HepG2 (cell line): ENCODE data around the gene KHK. TPM values are rescaled to one million over a fixed set of nuclear protein-coding genes. Genes with fewer than 3 reads are reported as not detected.

Source experiments
- CBX5 ChIP-seq: sonication (generic); formaldehyde crosslinking; IDR thresholded peaks from 2 replicates; pipeline ENCODE4 v1.4.0; 2020; ENCODE audit warnings: missing genetic modification reagents, borderline replicate concordance
- ELF1 ChIP-seq: sonication (generic); formaldehyde crosslinking; IDR thresholded peaks from 2 replicates; pipeline ENCODE4 v1.4.0; 2020; ENCODE audit warnings: missing genetic modification reagents
- PHB2 ChIP-seq: fragments of 450-650 bp; IDR thresholded peaks from 2 replicates; pipeline ENCODE4 v1.6.1; 2018; ENCODE audit not compliant: partially characterized antibody
- SMARCE1 ChIP-seq: fragments of 450-650 bp; IDR thresholded peaks from 2 replicates; pipeline ENCODE4 v1.6.1; 2017; ENCODE audit warnings: borderline replicate concordance
- SNAI1 ChIP-seq: sonication (generic); formaldehyde crosslinking; IDR thresholded peaks from 2 replicates; pipeline ENCODE4 v1.5.0; 2020; ENCODE audit warnings: mild to moderate bottlenecking, missing genetic modification reagents, borderline replicate concordance
- SRSF4 ChIP-seq: fragments of 200-400 bp; formaldehyde crosslinking; IDR thresholded peaks from one replicate; pipeline ENCODE4 v1.6.1; 2018; ENCODE audit warnings: mild to moderate bottlenecking, low read depth, low read length, moderate library complexity; ENCODE audit not compliant: poor library complexity, severe bottlenecking
- ZFAT ChIP-seq: sonication (generic); formaldehyde crosslinking; conservative IDR thresholded peaks from 2 replicates; pipeline ENCODE4 v1.8.1; 2023; ENCODE audit warnings: missing genetic modification reagents, inconsistent platforms
- ZNF224 ChIP-seq: sonication (generic); formaldehyde crosslinking; IDR thresholded peaks from 2 replicates; pipeline ENCODE4 v1.5.0; 2020; ENCODE audit warnings: mild to moderate bottlenecking, missing genetic modification reagents
- ZNF276 ChIP-seq: sonication (generic); formaldehyde crosslinking; IDR thresholded peaks from 2 replicates; pipeline ENCODE4 v1.4.0; 2020; ENCODE audit warnings: mild to moderate bottlenecking, low read depth, missing genetic modification reagents
- ZNF354B ChIP-seq: sonication (generic); formaldehyde crosslinking; IDR thresholded peaks from 2 replicates; pipeline ENCODE4 v1.8.0; 2022; ENCODE audit warnings: mild to moderate bottlenecking, missing genetic modification reagents
- ZNF607 ChIP-seq: sonication (generic); formaldehyde crosslinking; IDR thresholded peaks from 2 replicates; pipeline ENCODE4 v1.5.1; 2020; ENCODE audit warnings: missing genetic modification reagents, mild to moderate bottlenecking, borderline replicate concordance
- ZNF7 ChIP-seq: IDR thresholded peaks from 2 replicates; pipeline ENCODE4 v1.6.1; 2016; ENCODE audit warnings: missing biosample characterization, missing genetic modification reagents
- ZNF841 ChIP-seq: sonication (generic); formaldehyde crosslinking; IDR thresholded peaks from 2 replicates; pipeline ENCODE4 v1.8.1; 2023; ENCODE audit warnings: missing genetic modification reagents, borderline replicate concordance
- polyA plus RNA-seq, 8 experiments: library from polyadenylated mRNA; depleted of rRNA in 3 of 8; stranded (reverse) in 7 of 8; unstranded in 1 of 8; fragments of >200 nt; fragmentation: Illumina TruSeq in 4 of 8; extraction: Trizol in 4 of 8; gene quantifications; 2 replicates each; pipeline versions ENCODE4 v1.2.1 to v1.2.3, GENCODE V29; 2011 to 2016; ENCODE audit warnings: low read depth in 4 of 8, missing spikeins in 1 of 8, mixed read lengths in 1 of 8; ENCODE audit not compliant: insufficient read depth in 1 of 8
- total RNA-seq, 5 experiments: library from RNA; depleted of rRNA; stranded (reverse); fragments of >200 nt; fragmentation: Illumina TruSeq; extraction: Trizol; gene quantifications; 2 replicates each; pipeline ENCODE4 v1.2.3, GENCODE V29; 2016; ENCODE audit warnings: low read depth in 1 of 5
- TF ChIP-seq, protein P1 (sequence below): sonication (generic); formaldehyde crosslinking; IDR thresholded peaks from 2 replicates; pipeline ENCODE4 v1.5.0; 2020; ENCODE audit warnings: missing genetic modification reagents, mild to moderate bottlenecking, borderline replicate concordance
- TF ChIP-seq, protein P2 (sequence below): sonication (generic); formaldehyde crosslinking; IDR thresholded peaks from 2 replicates; pipeline ENCODE4 v1.8.1; 2023; ENCODE audit warnings: mild to moderate bottlenecking, missing genetic modification reagents, borderline replicate concordance
- TF ChIP-seq, protein P3 (sequence below): sonication (generic); formaldehyde crosslinking; IDR thresholded peaks from 2 replicates; pipeline ENCODE4 v1.4.0; 2020; ENCODE audit warnings: missing genetic modification reagents
- TF ChIP-seq, protein P4 (sequence below): fragments of 450-650 bp; IDR thresholded peaks from 2 replicates; pipeline ENCODE4 v1.6.1; 2017
- TF ChIP-seq, protein P5 (sequence below): IDR thresholded peaks from 2 replicates; pipeline ENCODE4 v1.6.1; 2016; ENCODE audit warnings: low read depth, missing genetic modification reagents, missing compliant biosample characterization

KHK gene
- total and polyA plus RNA-seq, 2 of the 13 experiments (the other 11 are each of a cell fraction or from before 2014, with no cell fraction given): 40.9 to 99.2 TPM

GRCh38 chr2:27078267-27079194 lies 8.0 kb upstream of the KHK start, which contains the start of gene EMILIN1 (continued):
- no peak for TF ChIP-seq CBX5 (CRISPR knock-in tag)
- TF ChIP-seq ZNF276 (CRISPR knock-in tag): no peak
- no peak for TF ChIP-seq ZNF224 (CRISPR knock-in tag)
- TF ChIP-seq, protein P1, sequence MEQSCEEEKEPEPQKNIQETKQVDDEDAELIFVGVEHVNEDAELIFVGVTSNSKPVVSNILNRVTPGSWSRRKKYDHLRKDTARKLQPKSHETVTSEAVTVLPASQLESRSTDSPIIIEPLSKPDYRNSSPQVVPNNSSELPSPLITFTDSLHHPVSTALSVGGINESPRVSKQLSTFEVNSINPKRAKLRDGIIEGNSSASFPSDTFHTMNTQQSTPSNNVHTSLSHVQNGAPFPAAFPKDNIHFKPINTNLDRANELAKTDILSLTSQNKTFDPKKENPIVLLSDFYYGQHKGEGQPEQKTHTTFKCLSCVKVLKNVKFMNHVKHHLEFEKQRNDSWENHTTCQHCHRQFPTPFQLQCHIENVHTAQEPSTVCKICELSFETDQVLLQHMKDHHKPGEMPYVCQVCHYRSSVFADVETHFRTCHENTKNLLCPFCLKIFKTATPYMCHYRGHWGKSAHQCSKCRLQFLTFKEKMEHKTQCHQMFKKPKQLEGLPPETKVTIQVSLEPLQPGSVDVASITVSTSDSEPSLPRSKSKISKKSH (CRISPR knock-in tag): no peak
- TF ChIP-seq, protein P2, sequence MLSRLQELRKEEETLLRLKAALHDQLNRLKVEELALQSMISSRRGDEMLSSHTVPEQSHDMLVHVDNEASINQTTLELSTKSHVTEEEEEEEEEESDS (CRISPR knock-in tag): no peak
- no peak for TF ChIP-seq ELF1 (CRISPR knock-in tag)
- TF ChIP-seq ZNF841 (CRISPR knock-in tag): no peak
- TF ChIP-seq ZNF607 (CRISPR knock-in tag): no peak
- TF ChIP-seq, protein P3, sequence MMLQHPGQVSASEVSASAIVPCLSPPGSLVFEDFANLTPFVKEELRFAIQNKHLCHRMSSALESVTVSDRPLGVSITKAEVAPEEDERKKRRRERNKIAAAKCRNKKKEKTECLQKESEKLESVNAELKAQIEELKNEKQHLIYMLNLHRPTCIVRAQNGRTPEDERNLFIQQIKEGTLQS (CRISPR knock-in tag): no peak
- TF ChIP-seq, protein P4, sequence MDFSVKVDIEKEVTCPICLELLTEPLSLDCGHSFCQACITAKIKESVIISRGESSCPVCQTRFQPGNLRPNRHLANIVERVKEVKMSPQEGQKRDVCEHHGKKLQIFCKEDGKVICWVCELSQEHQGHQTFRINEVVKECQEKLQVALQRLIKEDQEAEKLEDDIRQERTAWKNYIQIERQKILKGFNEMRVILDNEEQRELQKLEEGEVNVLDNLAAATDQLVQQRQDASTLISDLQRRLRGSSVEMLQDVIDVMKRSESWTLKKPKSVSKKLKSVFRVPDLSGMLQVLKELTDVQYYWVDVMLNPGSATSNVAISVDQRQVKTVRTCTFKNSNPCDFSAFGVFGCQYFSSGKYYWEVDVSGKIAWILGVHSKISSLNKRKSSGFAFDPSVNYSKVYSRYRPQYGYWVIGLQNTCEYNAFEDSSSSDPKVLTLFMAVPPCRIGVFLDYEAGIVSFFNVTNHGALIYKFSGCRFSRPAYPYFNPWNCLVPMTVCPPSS: no peak
- no peak for TF ChIP-seq SMARCE1
- TF ChIP-seq ZNF354B: no peak
- TF ChIP-seq, protein P5, sequence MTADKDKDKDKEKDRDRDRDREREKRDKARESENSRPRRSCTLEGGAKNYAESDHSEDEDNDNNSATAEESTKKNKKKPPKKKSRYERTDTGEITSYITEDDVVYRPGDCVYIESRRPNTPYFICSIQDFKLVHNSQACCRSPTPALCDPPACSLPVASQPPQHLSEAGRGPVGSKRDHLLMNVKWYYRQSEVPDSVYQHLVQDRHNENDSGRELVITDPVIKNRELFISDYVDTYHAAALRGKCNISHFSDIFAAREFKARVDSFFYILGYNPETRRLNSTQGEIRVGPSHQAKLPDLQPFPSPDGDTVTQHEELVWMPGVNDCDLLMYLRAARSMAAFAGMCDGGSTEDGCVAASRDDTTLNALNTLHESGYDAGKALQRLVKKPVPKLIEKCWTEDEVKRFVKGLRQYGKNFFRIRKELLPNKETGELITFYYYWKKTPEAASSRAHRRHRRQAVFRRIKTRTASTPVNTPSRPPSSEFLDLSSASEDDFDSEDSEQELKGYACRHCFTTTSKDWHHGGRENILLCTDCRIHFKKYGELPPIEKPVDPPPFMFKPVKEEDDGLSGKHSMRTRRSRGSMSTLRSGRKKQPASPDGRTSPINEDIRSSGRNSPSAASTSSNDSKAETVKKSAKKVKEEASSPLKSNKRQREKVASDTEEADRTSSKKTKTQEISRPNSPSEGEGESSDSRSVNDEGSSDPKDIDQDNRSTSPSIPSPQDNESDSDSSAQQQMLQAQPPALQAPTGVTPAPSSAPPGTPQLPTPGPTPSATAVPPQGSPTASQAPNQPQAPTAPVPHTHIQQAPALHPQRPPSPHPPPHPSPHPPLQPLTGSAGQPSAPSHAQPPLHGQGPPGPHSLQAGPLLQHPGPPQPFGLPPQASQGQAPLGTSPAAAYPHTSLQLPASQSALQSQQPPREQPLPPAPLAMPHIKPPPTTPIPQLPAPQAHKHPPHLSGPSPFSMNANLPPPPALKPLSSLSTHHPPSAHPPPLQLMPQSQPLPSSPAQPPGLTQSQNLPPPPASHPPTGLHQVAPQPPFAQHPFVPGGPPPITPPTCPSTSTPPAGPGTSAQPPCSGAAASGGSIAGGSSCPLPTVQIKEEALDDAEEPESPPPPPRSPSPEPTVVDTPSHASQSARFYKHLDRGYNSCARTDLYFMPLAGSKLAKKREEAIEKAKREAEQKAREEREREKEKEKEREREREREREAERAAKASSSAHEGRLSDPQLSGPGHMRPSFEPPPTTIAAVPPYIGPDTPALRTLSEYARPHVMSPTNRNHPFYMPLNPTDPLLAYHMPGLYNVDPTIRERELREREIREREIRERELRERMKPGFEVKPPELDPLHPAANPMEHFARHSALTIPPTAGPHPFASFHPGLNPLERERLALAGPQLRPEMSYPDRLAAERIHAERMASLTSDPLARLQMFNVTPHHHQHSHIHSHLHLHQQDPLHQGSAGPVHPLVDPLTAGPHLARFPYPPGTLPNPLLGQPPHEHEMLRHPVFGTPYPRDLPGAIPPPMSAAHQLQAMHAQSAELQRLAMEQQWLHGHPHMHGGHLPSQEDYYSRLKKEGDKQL (CRISPR knock-in tag): no peak
- no peak for TF ChIP-seq ZFAT (CRISPR knock-in tag)
- no peak for TF ChIP-seq PHB2
- no peak for TF ChIP-seq SNAI1 (CRISPR knock-in tag)
- TF ChIP-seq ZNF7 (CRISPR knock-in tag): no peak
- TF ChIP-seq SRSF4: no peak
